ENCODE measurements around the gene MYO1G.
A peak's percentile ranks its signal among the peaks of the same experiment; 100 is the strongest.

DNA sequence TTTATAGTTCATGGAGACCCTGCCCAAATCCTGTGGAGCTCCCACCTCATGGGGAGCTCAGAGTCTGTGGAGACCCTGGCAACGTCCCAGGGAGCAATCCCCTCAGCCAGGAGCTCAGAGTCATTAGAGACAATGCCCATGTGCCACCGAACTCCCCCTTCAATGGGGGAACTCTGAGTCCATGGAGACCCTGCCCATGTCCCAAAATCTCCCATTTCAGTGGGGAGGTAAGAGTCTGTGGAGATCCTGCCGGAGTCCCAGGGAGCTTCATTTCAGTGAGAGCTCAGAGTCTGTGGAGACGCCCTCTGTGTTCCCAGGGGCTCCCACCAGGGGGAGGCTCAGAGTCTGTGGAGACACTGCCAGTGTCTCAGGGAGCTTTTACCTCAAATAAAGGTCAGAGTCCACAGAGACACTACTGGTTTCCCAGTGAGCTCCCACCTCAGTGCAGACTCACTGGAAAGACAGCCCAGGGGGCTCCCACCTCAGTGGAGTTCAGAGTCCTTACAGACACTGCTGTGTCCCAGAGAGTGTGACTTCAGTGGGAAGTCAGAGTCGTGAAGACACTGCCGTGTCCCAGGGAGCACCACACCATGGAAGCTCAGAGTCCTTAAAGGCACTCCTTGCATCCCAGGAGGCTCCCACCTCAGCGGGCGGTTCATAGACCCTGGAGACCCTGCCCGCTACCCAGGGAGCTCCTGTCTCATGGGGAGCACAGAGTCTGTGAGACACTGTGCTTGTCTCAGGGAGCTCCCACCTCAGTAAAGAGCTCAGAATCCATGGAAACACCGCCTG, 5.0 kb downstream of the MYO1G start:
- TF ChIP-seq CTCF (IDR thresholded peaks at IDR 0.05; ENCODE audit: borderline replicate concordance, extremely low read depth, low read length, poor library complexity, severe bottlenecking) (peak; percentile 69), EZH2 (IDR thresholded peaks at IDR 0.05; ENCODE audit: borderline replicate concordance, low read depth, low read length, severe bottlenecking) (no peak)

Data from DND-41 (cell line).